MCF 10A (cell line): ENCODE results near the gene NPB. TPM values are rescaled to one million over a fixed set of nuclear protein-coding genes. Genes with fewer than 3 reads are reported as not detected.
"Not testable (repeated sequence)": the region's sequence is repeated elsewhere in the genome, so short reads cannot be mapped to it uniquely, and the experiment has no call there.

ENCODE experiments used
- BruUV-seq: library from RNA; stranded (reverse); fragments of 400-500 nt; replicated peaks from 2 replicates; lab custom pipeline; 2021; lab: Mats Ljungman, UMichigan
- CTCF ChIA-PET: fragments of 300-600 bp; sonication (Branson Sonifier 250); formaldehyde crosslinking; extraction: SDS; loops from one replicate; lab custom pipeline; 2021; ENCODE audit warnings: antibody characterized with exemption, inconsistent platforms; lab: Yijun Ruan, JAX
- POLR2A ChIA-PET: fragments of 300-600, 350-650 bp; sonication (Branson Sonifier 250); formaldehyde crosslinking; extraction: SDS; loops from one replicate; lab custom pipeline; 2020; ENCODE audit warnings: antibody characterized with exemption, inconsistent platforms; lab: Yijun Ruan, JAX
- DNase-seq: peaks from one replicate; pipeline ENCODE4 v3.0.0-alpha.2; 2018; ENCODE audit not compliant: unreplicated experiment
- H3K27ac Mint-ChIP-seq: one replicate; pipeline ENCODE4 v1.8.0; 2022; ENCODE audit warnings: mild to moderate bottlenecking, low read depth, mixed read lengths; ENCODE audit not compliant: unreplicated experiment
- H3K27me3 Mint-ChIP-seq: one replicate; pipeline ENCODE4 v1.8.0; 2022; ENCODE audit warnings: mixed read lengths; ENCODE audit not compliant: insufficient read depth, unreplicated experiment
- H3K36me3 Mint-ChIP-seq: one replicate; pipeline ENCODE4 v1.8.0; 2022; ENCODE audit warnings: mild to moderate bottlenecking, moderate library complexity, mixed read lengths; ENCODE audit not compliant: insufficient read depth, unreplicated experiment
- H3K4me1 Mint-ChIP-seq: one replicate; pipeline ENCODE4 v1.8.0; 2022; ENCODE audit warnings: mixed read lengths; ENCODE audit not compliant: insufficient read depth, unreplicated experiment
- H3K4me3 Mint-ChIP-seq: one replicate; pipeline ENCODE4 v1.8.0; 2022; ENCODE audit warnings: mild to moderate bottlenecking, moderate library complexity, mixed read lengths; ENCODE audit not compliant: unreplicated experiment
- H3K9me3 Mint-ChIP-seq: one replicate; pipeline ENCODE4 v1.8.0; 2022; ENCODE audit warnings: mixed read lengths; ENCODE audit not compliant: unreplicated experiment
- intact Hi-C: fragments of 100-400 bp; cut with micrococcal nuclease; formaldehyde crosslinking; loops from 2 replicates; pipeline ENCODE4 v1.14.1; 2022
- total RNA-seq: library from RNA; stranded (reverse); gene quantifications from 2 replicates; pipeline ENCODE4 v1.2.3, GENCODE V29; 2022
- TF ChIP-seq, protein P1 (sequence below): fragments of 200-600 bp; IDR thresholded peaks from one replicate; pipeline ENCODE4 v1.8.0; 2022; ENCODE audit warnings: antibody characterized with exemption, mild to moderate bottlenecking; ENCODE audit not compliant: unreplicated experiment

NPB gene
- total RNA-seq, 1 experiment from 2014 or later, result 0.28 TPM

- peak within 1 kb of the TSS; percentile 87 for H3K27ac Mint-ChIP-seq
- no TSS peak for BruUV-seq
- H3K4me3 Mint-ChIP-seq, result peak within 1 kb of the TSS; percentile 87
- H3K4me1 Mint-ChIP-seq, result peaks cover 27% of the 10 kb centered on the region
- H3K36me3 Mint-ChIP-seq, result peaks cover 64% of the 10 kb centered on the region
- no peaks in the 10 kb centered on the region for H3K27me3 Mint-ChIP-seq
- POLR2A ChIA-PET, result interaction anchor here (0.7 to 2.8 kb wide), 18 partner anchors 9 to 364 kb away, joined by 3 to 59 read pairs (median 4); partner anchors contain the start of genes ARHGDIA, ARL16, CENPX and FASN
- no peaks in the 10 kb centered on the region for H3K9me3 Mint-ChIP-seq
- DNase-seq, result peak; percentile 75
- TF ChIP-seq, protein P1, sequence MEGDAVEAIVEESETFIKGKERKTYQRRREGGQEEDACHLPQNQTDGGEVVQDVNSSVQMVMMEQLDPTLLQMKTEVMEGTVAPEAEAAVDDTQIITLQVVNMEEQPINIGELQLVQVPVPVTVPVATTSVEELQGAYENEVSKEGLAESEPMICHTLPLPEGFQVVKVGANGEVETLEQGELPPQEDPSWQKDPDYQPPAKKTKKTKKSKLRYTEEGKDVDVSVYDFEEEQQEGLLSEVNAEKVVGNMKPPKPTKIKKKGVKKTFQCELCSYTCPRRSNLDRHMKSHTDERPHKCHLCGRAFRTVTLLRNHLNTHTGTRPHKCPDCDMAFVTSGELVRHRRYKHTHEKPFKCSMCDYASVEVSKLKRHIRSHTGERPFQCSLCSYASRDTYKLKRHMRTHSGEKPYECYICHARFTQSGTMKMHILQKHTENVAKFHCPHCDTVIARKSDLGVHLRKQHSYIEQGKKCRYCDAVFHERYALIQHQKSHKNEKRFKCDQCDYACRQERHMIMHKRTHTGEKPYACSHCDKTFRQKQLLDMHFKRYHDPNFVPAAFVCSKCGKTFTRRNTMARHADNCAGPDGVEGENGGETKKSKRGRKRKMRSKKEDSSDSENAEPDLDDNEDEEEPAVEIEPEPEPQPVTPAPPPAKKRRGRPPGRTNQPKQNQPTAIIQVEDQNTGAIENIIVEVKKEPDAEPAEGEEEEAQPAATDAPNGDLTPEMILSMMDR, result no peak
- intact Hi-C loops, result loop anchor here (10.0 kb wide), 1 partner anchor 53 kb away; the partner anchor contains the start of gene P4HB
- CTCF ChIA-PET, result interaction anchor here (0.6 kb wide), 3 partner anchors 104 to 1279 kb away, joined by 3 to 4 read pairs (median 3); no protein-coding TSS in a partner anchor
Observed at GRCh38 chr17:81917565-81918332, 15.7 kb downstream of the NPB start, which contains the start of gene SIRT7. SIRT7 (minus strand) TSS chr17:81918176; CDS start chr17:81918131, 45 bp downstream.

DNA sequence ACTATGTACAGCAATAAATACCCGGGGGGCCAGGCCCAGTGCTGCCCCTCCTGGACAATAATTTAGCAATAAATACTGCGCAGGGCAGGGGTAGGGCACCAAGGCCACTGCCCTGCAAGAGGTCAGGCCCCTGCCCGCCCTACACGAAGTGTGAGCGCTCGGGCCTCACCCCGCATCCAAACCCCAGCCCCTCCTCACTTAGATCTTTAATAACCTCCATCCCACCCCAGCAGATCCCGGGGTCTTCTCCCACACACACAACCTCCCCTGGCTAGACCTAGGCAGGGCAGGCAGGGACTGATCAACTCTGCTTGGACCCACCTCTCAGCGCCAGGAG, 16.3 kb downstream of the NPB start:
- intact Hi-C loops, result loop anchor here (10.0 kb wide), 1 partner anchor 54 kb away; the partner anchor contains the start of gene P4HB
- peak overlapping the region; percentile 87 for H3K4me3 Mint-ChIP-seq

GRCh38 chr17:81918832-81919545, 17.0 kb downstream of the NPB start:
- peaks cover 63% of the 10 kb centered on the region for H3K36me3 Mint-ChIP-seq
- H3K27ac Mint-ChIP-seq, result no peak overlapping the region
- H3K4me1 Mint-ChIP-seq, result peaks cover 27% of the 10 kb centered on the region
- intact Hi-C loops, result loop anchor here (10.0 kb wide), 1 partner anchor 54 kb away; the partner anchor contains the start of gene P4HB
- TF ChIP-seq, protein P1, result no peak
- ChIA-PET POLR2A (no interaction called here), CTCF (no interaction called here)
- no peak overlapping the region for H3K4me3 Mint-ChIP-seq
- no peaks in the 10 kb centered on the region for H3K27me3 Mint-ChIP-seq
- DNase-seq, result no peak
- no peaks in the 10 kb centered on the region for H3K9me3 Mint-ChIP-seq
- BruUV-seq, result no TSS peak

More for the DNA sequence above, 16.3 kb downstream of the NPB start:
- Mint-ChIP-seq H3K36me3 (peaks cover 64% of the 10 kb centered on the region), H3K4me1 (peaks cover 27% of the 10 kb centered on the region), H3K27ac (peak overlapping the region; percentile 87)
- DNase-seq, H3K9me3 Mint-ChIP-seq, CTCF ChIA-PET, BruUV-seq, H3K27me3 Mint-ChIP-seq: not testable (repeated sequence)
- POLR2A ChIA-PET, result interaction anchor here (1.6 kb wide), 1 partner anchor 21 kb away, joined by 6 read pairs; no protein-coding TSS in a partner anchor

GRCh38 chr17:81920612-81921536, 18.8 kb downstream of the NPB start:
- TF ChIP-seq, protein P1, result no peak
- BruUV-seq, result no TSS peak
- intact Hi-C loops, result no loop called here
- no peaks in the 10 kb centered on the region for H3K27me3 Mint-ChIP-seq
- no peak for DNase-seq
- CTCF ChIA-PET, result interaction anchor here (0.6 kb wide), 1 partner anchor 58 kb away, joined by 3 read pairs; no protein-coding TSS in a partner anchor
- peaks cover 51% of the 10 kb centered on the region for H3K36me3 Mint-ChIP-seq
- no peaks in the 10 kb centered on the region for H3K9me3 Mint-ChIP-seq
- POLR2A ChIA-PET, result no interaction called here
- no peak overlapping the region for H3K27ac Mint-ChIP-seq
- no peak overlapping the region for H3K4me3 Mint-ChIP-seq
- H3K4me1 Mint-ChIP-seq, result peaks cover 30% of the 10 kb centered on the region
